ENCODE measurements around the gene MYB. TPM values are rescaled to one million over a fixed set of nuclear protein-coding genes. Genes with fewer than 3 reads are reported as not detected.

MYB gene
- total RNA-seq, 1 experiment from 2014 or later, result 8.3 TPM

DNA sequence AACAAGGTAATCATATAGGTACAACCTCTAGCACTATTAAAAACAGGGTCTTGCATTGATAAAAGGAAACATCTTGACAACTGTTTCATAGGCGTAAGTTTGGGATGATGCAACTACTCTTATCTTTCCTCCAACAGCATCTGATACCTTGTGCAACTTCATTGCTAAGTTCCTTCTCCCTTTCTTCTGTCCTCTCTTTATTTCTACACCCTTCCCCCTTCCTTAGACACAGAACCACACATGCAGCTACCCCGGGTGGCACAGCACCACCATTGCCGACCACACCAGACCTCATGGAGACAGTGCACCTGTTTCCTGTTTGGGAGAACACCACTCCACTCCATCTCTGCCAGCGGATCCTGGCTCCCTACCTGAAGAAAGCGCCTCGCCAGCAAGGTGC lies 14.4 kb downstream of the MYB start:
- H3K27me3 ChIP-seq (replicated peaks; ENCODE audit: insufficient read depth, low read depth, low read length, poor library complexity), result no peaks in the 10 kb centered on the region
- intact Hi-C loops (cut with micrococcal nuclease; ENCODE audit: unreplicated experiment), result no loop called here
- POLR2A ChIA-PET (ENCODE audit: low non-redundant PET), result no interaction called here
- H3K9me3 ChIP-seq (ENCODE audit: low read depth, low read length, poor library complexity, severe bottlenecking), result no peaks in the 10 kb centered on the region
- no TSS peak for BruUV-seq (replicated peaks)
- DNase-seq (ENCODE audit: low spot score), result no peak
- no peak overlapping the region for H3K27ac ChIP-seq (ENCODE audit: low read depth, low read length, poor library complexity, severe bottlenecking)
- no peak for TF ChIP-seq EZH2 (IDR thresholded peaks at IDR 0.05; ENCODE audit: borderline replicate concordance, low read depth, low read length, poor library complexity, severe bottlenecking)
- TF ChIP-seq, protein P1, sequence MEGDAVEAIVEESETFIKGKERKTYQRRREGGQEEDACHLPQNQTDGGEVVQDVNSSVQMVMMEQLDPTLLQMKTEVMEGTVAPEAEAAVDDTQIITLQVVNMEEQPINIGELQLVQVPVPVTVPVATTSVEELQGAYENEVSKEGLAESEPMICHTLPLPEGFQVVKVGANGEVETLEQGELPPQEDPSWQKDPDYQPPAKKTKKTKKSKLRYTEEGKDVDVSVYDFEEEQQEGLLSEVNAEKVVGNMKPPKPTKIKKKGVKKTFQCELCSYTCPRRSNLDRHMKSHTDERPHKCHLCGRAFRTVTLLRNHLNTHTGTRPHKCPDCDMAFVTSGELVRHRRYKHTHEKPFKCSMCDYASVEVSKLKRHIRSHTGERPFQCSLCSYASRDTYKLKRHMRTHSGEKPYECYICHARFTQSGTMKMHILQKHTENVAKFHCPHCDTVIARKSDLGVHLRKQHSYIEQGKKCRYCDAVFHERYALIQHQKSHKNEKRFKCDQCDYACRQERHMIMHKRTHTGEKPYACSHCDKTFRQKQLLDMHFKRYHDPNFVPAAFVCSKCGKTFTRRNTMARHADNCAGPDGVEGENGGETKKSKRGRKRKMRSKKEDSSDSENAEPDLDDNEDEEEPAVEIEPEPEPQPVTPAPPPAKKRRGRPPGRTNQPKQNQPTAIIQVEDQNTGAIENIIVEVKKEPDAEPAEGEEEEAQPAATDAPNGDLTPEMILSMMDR (conservative IDR thresholded peaks at IDR 0.05; ENCODE audit: low read depth, low read length), result no peak
- H3K36me3 ChIP-seq (ENCODE audit: insufficient read depth, low read length, poor library complexity, severe bottlenecking), result peaks cover 16% of the 10 kb centered on the region
- H3K4me1 ChIP-seq (ENCODE audit: insufficient read depth, low read length, poor library complexity, severe bottlenecking), result no peaks in the 10 kb centered on the region
- CTCF ChIA-PET, result no interaction called here
- no peak overlapping the region for H3K4me3 ChIP-seq (ENCODE audit: low read depth, low read length, poor library complexity, severe bottlenecking)

DNA sequence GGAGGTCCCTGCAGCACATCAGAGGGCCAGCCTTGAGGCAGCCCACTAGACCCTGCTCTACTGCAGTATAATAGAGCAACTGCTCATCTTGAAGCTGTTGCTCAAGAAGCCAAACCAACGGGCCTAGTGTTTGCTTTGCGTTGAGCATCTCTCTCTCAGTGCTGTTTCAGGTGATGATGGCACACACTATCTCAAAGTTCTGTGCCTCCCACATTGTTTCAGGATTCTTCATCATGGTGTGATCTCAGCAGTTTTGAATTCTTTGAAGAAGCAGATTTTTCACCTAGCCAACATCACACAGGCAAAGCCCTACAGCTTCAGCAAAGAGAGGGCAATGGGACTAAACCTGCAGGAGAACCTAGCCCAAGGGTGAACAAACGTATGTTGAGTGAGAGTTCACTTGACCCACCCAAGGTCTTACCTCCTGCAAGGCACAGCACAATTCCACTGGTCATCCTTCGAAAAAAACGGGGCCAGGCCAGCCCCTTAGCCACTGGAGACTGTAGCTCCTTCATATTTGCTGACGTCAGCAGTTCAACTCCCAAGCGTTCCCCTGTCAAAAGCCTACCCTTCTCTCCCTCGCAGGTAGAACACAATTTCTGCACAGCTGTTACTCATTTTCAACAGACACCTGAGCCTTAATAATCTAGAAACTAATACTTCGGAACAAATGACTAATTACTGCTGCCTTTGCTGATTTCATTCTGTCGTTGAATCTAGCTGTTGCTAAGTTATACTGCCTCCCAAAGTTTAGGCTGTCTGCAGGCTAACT lies 15.8 kb downstream of the MYB start:
- DNase-seq (ENCODE audit: low spot score), result no peak
- Histone ChIP-seq H3K4me1 (ENCODE audit: insufficient read depth, low read length, poor library complexity, severe bottlenecking) (no peaks in the 10 kb centered on the region), H3K27ac (ENCODE audit: low read depth, low read length, poor library complexity, severe bottlenecking) (no peak overlapping the region), H3K9me3 (ENCODE audit: low read depth, low read length, poor library complexity, severe bottlenecking) (no peaks in the 10 kb centered on the region), H3K4me3 (ENCODE audit: low read depth, low read length, poor library complexity, severe bottlenecking) (no peak overlapping the region), H3K36me3 (ENCODE audit: insufficient read depth, low read length, poor library complexity, severe bottlenecking) (peaks cover 16% of the 10 kb centered on the region), H3K27me3 (replicated peaks; ENCODE audit: insufficient read depth, low read depth, low read length, poor library complexity) (no peaks in the 10 kb centered on the region)
- TF ChIP-seq EZH2 (IDR thresholded peaks at IDR 0.05; ENCODE audit: borderline replicate concordance, low read depth, low read length, poor library complexity, severe bottlenecking), result no peak
- TF ChIP-seq, protein P1 (conservative IDR thresholded peaks at IDR 0.05; ENCODE audit: low read depth, low read length), result no peak
- ChIA-PET POLR2A (ENCODE audit: low non-redundant PET) (no interaction called here), CTCF (no interaction called here)
- no TSS peak for BruUV-seq (replicated peaks)
- intact Hi-C loops (cut with micrococcal nuclease; ENCODE audit: unreplicated experiment), result no loop called here

DNA sequence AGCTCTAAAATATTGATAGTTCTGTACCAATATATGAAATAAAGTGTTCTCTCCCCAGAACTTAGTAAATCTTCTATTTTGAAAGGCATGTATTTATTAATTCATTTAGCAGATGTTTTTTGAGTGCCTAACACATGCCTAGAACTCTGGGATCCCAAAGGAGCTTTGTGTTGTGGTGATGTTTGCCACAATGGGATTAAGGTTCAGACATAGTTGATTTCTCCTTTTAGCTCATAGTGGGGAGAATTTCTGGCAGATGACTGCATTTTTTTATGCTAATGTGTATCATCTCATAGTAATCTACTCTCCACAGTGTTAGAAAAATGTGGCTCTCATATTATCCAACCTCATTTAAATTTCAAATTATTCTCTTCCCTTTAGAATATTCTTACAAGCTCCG lies 21.7 kb downstream of the MYB start:
- Histone ChIP-seq H3K9me3 (ENCODE audit: low read depth, low read length, poor library complexity, severe bottlenecking) (no peaks in the 10 kb centered on the region), H3K27me3 (replicated peaks; ENCODE audit: insufficient read depth, low read depth, low read length, poor library complexity) (no peaks in the 10 kb centered on the region), H3K36me3 (ENCODE audit: insufficient read depth, low read length, poor library complexity, severe bottlenecking) (no peaks in the 10 kb centered on the region), H3K4me1 (ENCODE audit: insufficient read depth, low read length, poor library complexity, severe bottlenecking) (peaks cover 2% of the 10 kb centered on the region), H3K4me3 (ENCODE audit: low read depth, low read length, poor library complexity, severe bottlenecking) (no peak overlapping the region), H3K27ac (ENCODE audit: low read depth, low read length, poor library complexity, severe bottlenecking) (no peak overlapping the region)
- intact Hi-C loops (cut with micrococcal nuclease; ENCODE audit: unreplicated experiment), result no loop called here
- DNase-seq (ENCODE audit: low spot score), result peak; percentile 33
- CTCF ChIA-PET, result no interaction called here
- BruUV-seq (replicated peaks), result no TSS peak
- TF ChIP-seq, protein P1 (conservative IDR thresholded peaks at IDR 0.05; ENCODE audit: low read depth, low read length), result no peak
- no peak for TF ChIP-seq EZH2 (IDR thresholded peaks at IDR 0.05; ENCODE audit: borderline replicate concordance, low read depth, low read length, poor library complexity, severe bottlenecking)
- POLR2A ChIA-PET (ENCODE audit: low non-redundant PET), result no interaction called here
